OCI-LY7 (cell line): ENCODE measurements around the gene ARHGEF12. TPM values are rescaled to one million over a fixed set of nuclear protein-coding genes. Genes with fewer than 3 reads are reported as not detected.

Source experiments
- BruUV-seq: library from RNA; stranded (reverse); fragments of 400-500 nt; replicated peaks from 2 replicates; lab custom pipeline; 2021; lab: Mats Ljungman, UMichigan
- CTCF ChIA-PET: fragments of 300-600 bp; sonication (Branson Sonifier 250); formaldehyde crosslinking; loops from one replicate; lab custom pipeline; 2022; ENCODE audit warnings: antibody characterized with exemption; ENCODE audit not compliant: unreplicated experiment; lab: Charles Lee
- POLR2A ChIA-PET: fragments of 300-600 bp; sonication (Branson Sonifier 250); formaldehyde crosslinking; loops from one replicate; lab custom pipeline; 2022; ENCODE audit warnings: antibody characterized with exemption; lab: Charles Lee
- DNase-seq: peaks from one replicate; pipeline ENCODE4 v3.0.0-alpha.2; 2015; ENCODE audit warnings: low spot score
- H2AFZ ChIP-seq: fragments of 200-600 bp; sonication (generic), shearing (Covaris generic); 2 replicates; pipeline ENCODE4 v1.6.1; 2014; ENCODE audit warnings: mild to moderate bottlenecking, antibody characterized with exemption, low read length, moderate library complexity
- H3K27ac ChIP-seq: fragments of 200-600 bp; sonication (generic); 2 replicates; pipeline ENCODE4 v1.5.1; 2014; ENCODE audit warnings: mixed run types, low read depth, mild to moderate bottlenecking, moderate library complexity, low read length, inconsistent platforms; ENCODE audit not compliant: poor library complexity, severe bottlenecking
- H3K36me3 ChIP-seq: fragments of 200-600 bp; sonication (generic); 2 replicates; pipeline ENCODE4 v1.6.1; 2014; ENCODE audit warnings: mild to moderate bottlenecking, antibody characterized with exemption, low read length, moderate library complexity, mixed read lengths; ENCODE audit not compliant: insufficient read depth
- H3K4me1 ChIP-seq: fragments of 200-600 bp; sonication (generic); 2 replicates; pipeline ENCODE4 v1.5.1; 2014; ENCODE audit warnings: mild to moderate bottlenecking, low read length; ENCODE audit not compliant: insufficient read depth, poor library complexity, severe bottlenecking
- H3K4me2 ChIP-seq: fragments of 200-600 bp; sonication (generic); 2 replicates; pipeline ENCODE4 v1.6.1; 2014; ENCODE audit warnings: mild to moderate bottlenecking, low read length
- H3K4me3 ChIP-seq: fragments of 200-600 bp; sonication (generic); 2 replicates; pipeline ENCODE4 v1.5.1; 2014; ENCODE audit warnings: mild to moderate bottlenecking, low read depth, low read length; ENCODE audit not compliant: poor library complexity, severe bottlenecking
- H3K79me2 ChIP-seq: fragments of 200-600 bp; sonication (generic); 2 replicates; pipeline ENCODE4 v1.6.1; 2016; ENCODE audit warnings: low read depth, mild to moderate bottlenecking, low read length, moderate library complexity, mixed read lengths; ENCODE audit not compliant: insufficient read depth
- H3K9me2 ChIP-seq: fragments of 200-600 bp; sonication (generic); 2 replicates; pipeline ENCODE4 v1.6.1; 2016; ENCODE audit warnings: mild to moderate bottlenecking, low read length, mixed read lengths; ENCODE audit not compliant: insufficient read depth
- H3K9me3 ChIP-seq: fragments of 200-600 bp; sonication (generic); 2 replicates; pipeline ENCODE4 v1.6.1; 2014; ENCODE audit warnings: mild to moderate bottlenecking, mixed run types, low read length, mixed read lengths
- H4K20me1 ChIP-seq: fragments of 200-600 bp; sonication (generic); 2 replicates; pipeline ENCODE4 v1.6.1; 2014; ENCODE audit warnings: mild to moderate bottlenecking, antibody characterized with exemption, low read length, moderate library complexity, mixed read lengths; ENCODE audit not compliant: insufficient read depth
- EZH2phosphoT487 ChIP-seq: fragments of 200-600 bp; sonication (generic); IDR thresholded peaks from 2 replicates; pipeline ENCODE4 v1.6.1; 2018; ENCODE audit warnings: low read depth, borderline replicate concordance, mild to moderate bottlenecking, mixed run types, antibody characterized with exemption, low read length, moderate library complexity, mixed read lengths
- intact Hi-C: fragments of 100-400 bp; cut with micrococcal nuclease; formaldehyde crosslinking; loops from one replicate; pipeline ENCODE4 v1.10.0; 2022; ENCODE audit not compliant: unreplicated experiment
- total RNA-seq, 2 experiments: library from RNA; depleted of rRNA in 1 of 2; stranded (reverse); fragments of >200 nt in 1 of 2; shearing (Covaris generic) in 1 of 2; gene quantifications; 2 replicates each; pipeline ENCODE4 v1.2.3, GENCODE V29; 2014 to 2022
- TF ChIP-seq, protein P1 (sequence below): fragments of 200-600 bp; sonication (generic); conservative IDR thresholded peaks from 2 replicates; pipeline ENCODE4 v1.5.1; 2014; ENCODE audit warnings: mild to moderate bottlenecking, antibody characterized with exemption, low read length, moderate library complexity, mixed read lengths

Gene ARHGEF12
- total RNA-seq, 2 experiments from 2014 or later = 16.1 to 31.8 TPM

DNA sequence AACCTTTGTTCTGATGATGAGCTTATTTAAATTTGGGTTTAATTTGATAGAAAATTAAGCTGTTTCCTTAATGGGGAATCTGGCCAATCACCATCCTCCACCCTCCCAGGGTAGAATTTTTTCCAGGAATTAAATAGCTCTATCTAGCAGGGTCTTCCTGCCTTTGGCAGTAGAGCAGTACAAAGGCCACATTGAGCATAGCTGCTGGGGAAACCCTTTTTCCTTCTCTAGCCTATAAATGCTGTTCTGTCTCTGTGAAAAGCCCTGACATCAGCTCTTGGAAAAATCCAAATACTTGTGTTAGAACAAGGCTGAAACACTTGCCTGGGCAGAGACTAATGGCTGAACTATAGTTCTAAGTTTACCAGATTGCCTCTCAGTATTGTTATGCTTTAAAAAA is 55.1 kb downstream of the ARHGEF12 start:
- Histone ChIP-seq H4K20me1 (no peaks in the 10 kb centered on the region; the same call in 1 of the 2 replicates), H3K36me3 (no peaks in the 10 kb centered on the region), H3K79me2 (no peaks in the 10 kb centered on the region), H3K9me3 (no peaks in the 10 kb centered on the region), H3K4me3 (no peak overlapping the region), H3K27ac (no peak overlapping the region), H3K4me2 (no peak overlapping the region), H2AFZ (no peak overlapping the region), H3K9me2 (no peaks in the 10 kb centered on the region), H3K4me1 (no peaks in the 10 kb centered on the region)
- TF ChIP-seq, protein P1, sequence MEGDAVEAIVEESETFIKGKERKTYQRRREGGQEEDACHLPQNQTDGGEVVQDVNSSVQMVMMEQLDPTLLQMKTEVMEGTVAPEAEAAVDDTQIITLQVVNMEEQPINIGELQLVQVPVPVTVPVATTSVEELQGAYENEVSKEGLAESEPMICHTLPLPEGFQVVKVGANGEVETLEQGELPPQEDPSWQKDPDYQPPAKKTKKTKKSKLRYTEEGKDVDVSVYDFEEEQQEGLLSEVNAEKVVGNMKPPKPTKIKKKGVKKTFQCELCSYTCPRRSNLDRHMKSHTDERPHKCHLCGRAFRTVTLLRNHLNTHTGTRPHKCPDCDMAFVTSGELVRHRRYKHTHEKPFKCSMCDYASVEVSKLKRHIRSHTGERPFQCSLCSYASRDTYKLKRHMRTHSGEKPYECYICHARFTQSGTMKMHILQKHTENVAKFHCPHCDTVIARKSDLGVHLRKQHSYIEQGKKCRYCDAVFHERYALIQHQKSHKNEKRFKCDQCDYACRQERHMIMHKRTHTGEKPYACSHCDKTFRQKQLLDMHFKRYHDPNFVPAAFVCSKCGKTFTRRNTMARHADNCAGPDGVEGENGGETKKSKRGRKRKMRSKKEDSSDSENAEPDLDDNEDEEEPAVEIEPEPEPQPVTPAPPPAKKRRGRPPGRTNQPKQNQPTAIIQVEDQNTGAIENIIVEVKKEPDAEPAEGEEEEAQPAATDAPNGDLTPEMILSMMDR = no peak
- no peak for TF ChIP-seq EZH2phosphoT487
- POLR2A ChIA-PET = interaction anchor here (0.9 to 1.7 kb wide), 3 partner anchors 9 to 51 kb away, joined by 3 to 7 read pairs (median 4); no protein-coding TSS in a partner anchor
- no TSS peak for BruUV-seq
- CTCF ChIA-PET = interaction anchor here (1.2 kb wide), 1 partner anchor 9 kb away, joined by 4 read pairs; no protein-coding TSS in a partner anchor
- intact Hi-C loops = no loop called here
- DNase-seq = no peak

DNA sequence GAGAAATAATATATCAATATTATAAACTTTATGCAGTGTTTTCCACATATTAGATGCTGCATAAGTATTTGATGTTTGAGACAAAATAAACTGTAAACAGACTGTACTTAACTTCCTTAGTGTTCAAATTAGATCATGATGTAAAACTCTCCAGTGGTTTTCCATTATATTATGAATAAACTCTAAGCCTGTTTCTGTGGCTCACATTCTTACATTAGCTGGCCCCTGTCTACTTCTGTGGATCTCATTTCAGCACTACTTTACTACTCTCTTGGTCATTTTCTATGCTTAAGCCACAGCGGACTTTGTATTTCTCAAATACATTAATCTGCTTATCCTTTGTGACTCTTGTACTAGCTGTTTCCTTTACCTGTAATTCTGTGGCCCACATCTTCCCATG is 55.6 kb downstream of the ARHGEF12 start:
- Histone ChIP-seq H3K36me3 (no peaks in the 10 kb centered on the region), H3K4me1 (no peaks in the 10 kb centered on the region), H3K27ac (no peak overlapping the region), H3K4me2 (no peak overlapping the region), H3K4me3 (no peak overlapping the region), H3K79me2 (no peaks in the 10 kb centered on the region), H2AFZ (no peak overlapping the region), H3K9me3 (no peaks in the 10 kb centered on the region), H4K20me1 (no peaks in the 10 kb centered on the region; the same call in 1 of the 2 replicates), H3K9me2 (no peaks in the 10 kb centered on the region)
- POLR2A ChIA-PET = interaction anchor here (0.6 to 1.7 kb wide), 2 partner anchors 9 to 18 kb away, joined by 3 to 7 read pairs; no protein-coding TSS in a partner anchor
- DNase-seq = no peak
- CTCF ChIA-PET = no interaction called here
- no peak for TF ChIP-seq EZH2phosphoT487
- TF ChIP-seq, protein P1 = no peak
- no TSS peak for BruUV-seq
- intact Hi-C loops = no loop called here

DNA sequence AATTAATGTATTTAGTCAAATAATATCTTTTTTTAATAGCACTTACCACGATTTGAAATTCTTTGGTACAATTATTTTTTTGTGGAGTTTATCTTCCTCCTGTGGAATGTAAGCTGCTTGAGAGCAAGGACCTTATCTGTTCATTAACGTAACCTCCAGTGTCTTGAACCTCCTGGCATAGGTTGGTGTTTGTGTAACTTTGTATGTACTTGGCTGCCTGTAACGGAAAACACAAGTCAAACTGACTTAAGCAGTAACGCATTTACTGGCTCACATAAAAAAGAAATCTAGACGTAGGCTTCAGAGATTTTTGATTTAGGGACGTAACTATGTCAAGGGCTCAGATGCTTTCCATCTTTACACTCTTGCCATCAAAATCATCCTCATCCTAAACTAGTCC is 56.1 kb downstream of the ARHGEF12 start:
- intact Hi-C loops = no loop called here
- POLR2A ChIA-PET = interaction anchor here (0.6 kb wide), 1 partner anchor 18 kb away, joined by 3 read pairs; no protein-coding TSS in a partner anchor
- no peaks in the 10 kb centered on the region for H3K9me3 ChIP-seq
- no peaks in the 10 kb centered on the region; the same call in 1 of the 2 replicates for H4K20me1 ChIP-seq
- H3K4me3 ChIP-seq = no peak overlapping the region
- TF ChIP-seq, protein P1 = no peak
- TF ChIP-seq EZH2phosphoT487 = no peak
- no TSS peak for BruUV-seq
- CTCF ChIA-PET = no interaction called here
- H2AFZ ChIP-seq = no peak overlapping the region
- H3K9me2 ChIP-seq = no peaks in the 10 kb centered on the region
- H3K36me3 ChIP-seq = no peaks in the 10 kb centered on the region
- no peaks in the 10 kb centered on the region for H3K79me2 ChIP-seq
- no peak overlapping the region for H3K4me2 ChIP-seq
- no peak overlapping the region for H3K27ac ChIP-seq
- no peak for DNase-seq
- H3K4me1 ChIP-seq = no peaks in the 10 kb centered on the region
